Cardiac fibroblast (primary cell): Measurements from ENCODE around the gene SRPK2.
"Not testable (repeated sequence)": the region's sequence is repeated elsewhere in the genome, so short reads cannot be mapped to it uniquely, and the experiment has no call there.

Experiments
- DNase-seq, 2 donors: peaks; one replicate each; pipeline versions ENCODE4 v3.0.0 to v3.0.0-alpha.2; 2010; ENCODE audit warnings: low read depth in 2 of 2
- H3K4me3 ChIP-seq, 2 donors: replicated peaks in 1 of 2; 1 replicate in 1 of 2; 2 replicates in 1 of 2; pipeline ENCODE4 v1.5.1; 2011; ENCODE audit warnings: low read depth in 2 of 2, low read length in 2 of 2, mild to moderate bottlenecking in 2 of 2, moderate library complexity in 1 of 2
- CTCF ChIP-seq: IDR thresholded peaks from one replicate; pipeline ENCODE4 v1.5.1; 2011; ENCODE audit warnings: low read depth, mild to moderate bottlenecking, low read length, inconsistent platforms

The SRPK2 gene

GRCh38 chr7:105268511-105269392, 120.0 kb downstream of the SRPK2 start:
- peak overlapping the region; percentile 36 to 50 for H3K4me3 ChIP-seq
- peak; percentile 77 to 79 for DNase-seq
- no peak for TF ChIP-seq CTCF

GRCh38 chr7:105268056-105268455, 120.7 kb downstream of the SRPK2 start:
- peak; percentile 58 to 86 for DNase-seq
- peak overlapping the region; percentile 36 to 50 for H3K4me3 ChIP-seq
- TF ChIP-seq CTCF, result no peak

- no peak overlapping the region for H3K4me3 ChIP-seq
- no peak for DNase-seq
- no peak for TF ChIP-seq CTCF
Measured at GRCh38 chr7:105267244-105267643, 121.5 kb downstream of the SRPK2 start.

GRCh38 chr7:105264707-105265106, 124.0 kb downstream of the SRPK2 start:
- H3K4me3 ChIP-seq, result no peak overlapping the region
- no peak for DNase-seq
- TF ChIP-seq CTCF, result no peak

GRCh38 chr7:105261689-105262088, 127.0 kb downstream of the SRPK2 start:
- no peak for TF ChIP-seq CTCF
- peak in 1 of 2 donors; percentile 14 for DNase-seq

GRCh38 chr7:105260201-105260871, 128.4 kb downstream of the SRPK2 start:
- not testable (repeated sequence) for DNase-seq, H3K4me3 ChIP-seq

More at GRCh38 chr7:105261689-105262088, 127.0 kb downstream of the SRPK2 start:
- H3K4me3 ChIP-seq, result no peak overlapping the region

GRCh38 chr7:105258919-105259318, 129.8 kb downstream of the SRPK2 start:
- H3K4me3 ChIP-seq, DNase-seq: not testable (repeated sequence)
